HepG2 (cell line): ENCODE data around the gene DDN.

ENCODE experiments used
- BCL6 ChIP-seq: IDR thresholded peaks from 2 replicates; pipeline ENCODE4 v1.6.1; 2016; ENCODE audit warnings: missing genetic modification reagents, missing compliant biosample characterization
- MAFG ChIP-seq: sonication (generic); formaldehyde crosslinking; IDR thresholded peaks from 2 replicates; pipeline ENCODE4 v1.5.1; 2020; ENCODE audit warnings: mild to moderate bottlenecking, missing genetic modification reagents
- NFIC ChIP-seq: IDR thresholded peaks from 2 replicates; pipeline ENCODE4 v1.6.1; 2012; ENCODE audit warnings: mild to moderate bottlenecking, low read length, inconsistent platforms
- POLR2AphosphoS5 ChIP-seq: IDR thresholded peaks from 2 replicates; pipeline ENCODE4 v1.6.1; 2012; ENCODE audit warnings: low read depth, low read length
- SNRNP70 ChIP-seq: fragments of 200-400 bp; formaldehyde crosslinking; IDR thresholded peaks from 2 replicates; pipeline ENCODE4 v1.6.1; 2017; ENCODE audit warnings: mild to moderate bottlenecking, low read depth, low read length, moderate library complexity
- ZNF121 ChIP-seq: sonication (generic); formaldehyde crosslinking; IDR thresholded peaks from 2 replicates; pipeline ENCODE4 v1.5.0; 2020; ENCODE audit warnings: mild to moderate bottlenecking, missing genetic modification reagents
- TF ChIP-seq, protein P1 (sequence below): sonication (generic); formaldehyde crosslinking; IDR thresholded peaks from 2 replicates; pipeline ENCODE4 v1.5.0; 2020; ENCODE audit warnings: missing genetic modification reagents
- TF ChIP-seq, protein P2 (sequence below): sonication (generic); formaldehyde crosslinking; conservative IDR thresholded peaks from 2 replicates; pipeline ENCODE4 v1.4.0; 2020; ENCODE audit warnings: missing genetic modification reagents

DNA sequence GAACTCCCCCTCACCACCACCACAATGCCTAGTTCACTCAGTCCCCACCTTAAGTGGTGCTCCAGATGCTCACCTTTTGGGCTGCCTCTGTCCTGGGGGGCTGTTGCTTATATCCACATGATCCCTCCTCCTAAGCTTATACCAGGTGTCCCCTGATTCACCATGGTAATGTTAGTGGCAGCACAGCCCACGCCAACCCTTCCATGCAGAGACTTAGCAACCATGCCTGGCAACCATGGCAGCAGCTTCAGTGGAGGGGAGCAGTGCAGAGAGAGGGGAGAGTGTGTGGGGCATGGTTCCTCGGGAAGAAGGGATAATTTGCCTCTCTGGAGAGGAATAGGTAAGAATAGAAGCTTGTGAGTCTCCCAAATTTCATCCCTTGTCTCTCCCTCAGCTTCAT, 1.2 kb upstream of the DDN start:
- TF ChIP-seq ZNF121 (CRISPR knock-in tag) (no peak), NFIC (no peak), MAFG (CRISPR knock-in tag) (no peak), SNRNP70 (no peak), BCL6 (no peak), POLR2AphosphoS5 (no peak)
- TF ChIP-seq, protein P1, sequence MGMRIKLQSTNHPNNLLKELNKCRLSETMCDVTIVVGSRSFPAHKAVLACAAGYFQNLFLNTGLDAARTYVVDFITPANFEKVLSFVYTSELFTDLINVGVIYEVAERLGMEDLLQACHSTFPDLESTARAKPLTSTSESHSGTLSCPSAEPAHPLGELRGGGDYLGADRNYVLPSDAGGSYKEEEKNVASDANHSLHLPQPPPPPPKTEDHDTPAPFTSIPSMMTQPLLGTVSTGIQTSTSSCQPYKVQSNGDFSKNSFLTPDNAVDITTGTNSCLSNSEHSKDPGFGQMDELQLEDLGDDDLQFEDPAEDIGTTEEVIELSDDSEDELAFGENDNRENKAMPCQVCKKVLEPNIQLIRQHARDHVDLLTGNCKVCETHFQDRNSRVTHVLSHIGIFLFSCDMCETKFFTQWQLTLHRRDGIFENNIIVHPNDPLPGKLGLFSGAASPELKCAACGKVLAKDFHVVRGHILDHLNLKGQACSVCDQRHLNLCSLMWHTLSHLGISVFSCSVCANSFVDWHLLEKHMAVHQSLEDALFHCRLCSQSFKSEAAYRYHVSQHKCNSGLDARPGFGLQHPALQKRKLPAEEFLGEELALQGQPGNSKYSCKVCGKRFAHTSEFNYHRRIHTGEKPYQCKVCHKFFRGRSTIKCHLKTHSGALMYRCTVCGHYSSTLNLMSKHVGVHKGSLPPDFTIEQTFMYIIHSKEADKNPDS: no peak
- TF ChIP-seq, protein P2, sequence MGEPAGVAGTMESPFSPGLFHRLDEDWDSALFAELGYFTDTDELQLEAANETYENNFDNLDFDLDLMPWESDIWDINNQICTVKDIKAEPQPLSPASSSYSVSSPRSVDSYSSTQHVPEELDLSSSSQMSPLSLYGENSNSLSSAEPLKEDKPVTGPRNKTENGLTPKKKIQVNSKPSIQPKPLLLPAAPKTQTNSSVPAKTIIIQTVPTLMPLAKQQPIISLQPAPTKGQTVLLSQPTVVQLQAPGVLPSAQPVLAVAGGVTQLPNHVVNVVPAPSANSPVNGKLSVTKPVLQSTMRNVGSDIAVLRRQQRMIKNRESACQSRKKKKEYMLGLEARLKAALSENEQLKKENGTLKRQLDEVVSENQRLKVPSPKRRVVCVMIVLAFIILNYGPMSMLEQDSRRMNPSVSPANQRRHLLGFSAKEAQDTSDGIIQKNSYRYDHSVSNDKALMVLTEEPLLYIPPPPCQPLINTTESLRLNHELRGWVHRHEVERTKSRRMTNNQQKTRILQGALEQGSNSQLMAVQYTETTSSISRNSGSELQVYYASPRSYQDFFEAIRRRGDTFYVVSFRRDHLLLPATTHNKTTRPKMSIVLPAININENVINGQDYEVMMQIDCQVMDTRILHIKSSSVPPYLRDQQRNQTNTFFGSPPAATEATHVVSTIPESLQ: no peak
